Activated CD8-positive, alpha-beta memory T cell treated with anti-CD3 and anti-CD28 coated beads, Interleukin-2, amount 50 U/mL, for 1 hour (primary cell): ENCODE data around the gene ZNRD2.

ENCODE experiments used
- DNase-seq: peaks from one replicate; pipeline ENCODE4 v3.0.0-alpha.2; 2020; ENCODE audit errors: extremely low read depth

The ZNRD2 gene

DNA sequence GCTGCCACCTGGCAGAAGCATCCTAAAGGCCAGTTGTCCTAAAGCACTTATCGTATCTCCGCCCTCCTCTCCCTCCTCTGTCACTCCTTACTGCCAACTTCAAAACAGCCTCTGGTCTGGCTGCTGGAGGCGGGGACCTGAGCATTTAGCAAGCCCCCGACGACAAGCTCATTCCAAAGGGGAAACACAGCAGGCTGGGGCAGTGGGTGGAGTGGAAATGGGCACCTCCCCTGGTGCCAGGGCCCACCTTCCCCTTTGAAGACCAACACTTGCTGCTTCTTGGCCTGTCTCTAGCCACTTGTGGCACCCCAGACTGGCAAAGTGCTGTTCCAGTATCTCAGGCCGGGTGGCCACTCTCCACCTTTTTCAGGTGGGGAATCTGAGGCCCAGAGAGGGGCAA lies 40.1 kb downstream of the ZNRD2 start:
- no peak for DNase-seq

DNA sequence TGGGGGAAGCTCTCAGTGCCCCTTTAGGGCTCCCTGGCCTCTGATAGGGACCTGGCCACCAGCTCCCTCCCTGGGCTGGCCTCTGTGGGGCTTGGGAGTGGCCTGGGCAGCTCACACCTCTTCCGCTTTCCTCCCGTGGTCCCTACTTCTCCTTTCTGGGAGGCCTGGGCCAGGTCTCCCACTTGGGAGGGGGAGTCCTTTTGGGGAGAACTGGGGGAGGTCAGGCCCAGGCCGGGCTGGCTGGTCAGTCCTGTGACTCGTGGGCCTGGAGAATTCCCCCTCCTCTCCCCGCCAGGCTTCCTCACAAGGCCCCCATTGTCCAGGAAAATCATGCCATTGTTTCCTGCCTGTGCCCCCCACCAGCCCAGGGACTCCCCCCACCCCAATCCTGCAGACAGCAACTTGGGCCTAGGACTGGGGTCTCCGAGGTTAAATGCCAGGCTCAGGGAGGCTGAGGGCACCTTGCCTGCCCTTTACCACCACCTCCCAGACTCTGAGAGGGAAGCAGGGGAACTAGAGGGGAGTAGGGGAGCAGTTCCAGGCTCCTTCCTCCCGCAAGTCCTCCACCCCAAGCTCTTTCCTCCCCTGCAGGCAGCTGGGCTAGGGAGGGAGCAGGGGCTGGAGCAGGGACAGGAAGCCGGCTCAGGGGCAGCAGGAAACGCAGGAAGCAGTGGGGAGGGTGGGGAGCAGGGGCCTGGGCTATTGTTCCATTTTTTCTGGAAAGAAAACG lies 40.9 kb downstream of the ZNRD2 start:
- DNase-seq = no peak

DNA sequence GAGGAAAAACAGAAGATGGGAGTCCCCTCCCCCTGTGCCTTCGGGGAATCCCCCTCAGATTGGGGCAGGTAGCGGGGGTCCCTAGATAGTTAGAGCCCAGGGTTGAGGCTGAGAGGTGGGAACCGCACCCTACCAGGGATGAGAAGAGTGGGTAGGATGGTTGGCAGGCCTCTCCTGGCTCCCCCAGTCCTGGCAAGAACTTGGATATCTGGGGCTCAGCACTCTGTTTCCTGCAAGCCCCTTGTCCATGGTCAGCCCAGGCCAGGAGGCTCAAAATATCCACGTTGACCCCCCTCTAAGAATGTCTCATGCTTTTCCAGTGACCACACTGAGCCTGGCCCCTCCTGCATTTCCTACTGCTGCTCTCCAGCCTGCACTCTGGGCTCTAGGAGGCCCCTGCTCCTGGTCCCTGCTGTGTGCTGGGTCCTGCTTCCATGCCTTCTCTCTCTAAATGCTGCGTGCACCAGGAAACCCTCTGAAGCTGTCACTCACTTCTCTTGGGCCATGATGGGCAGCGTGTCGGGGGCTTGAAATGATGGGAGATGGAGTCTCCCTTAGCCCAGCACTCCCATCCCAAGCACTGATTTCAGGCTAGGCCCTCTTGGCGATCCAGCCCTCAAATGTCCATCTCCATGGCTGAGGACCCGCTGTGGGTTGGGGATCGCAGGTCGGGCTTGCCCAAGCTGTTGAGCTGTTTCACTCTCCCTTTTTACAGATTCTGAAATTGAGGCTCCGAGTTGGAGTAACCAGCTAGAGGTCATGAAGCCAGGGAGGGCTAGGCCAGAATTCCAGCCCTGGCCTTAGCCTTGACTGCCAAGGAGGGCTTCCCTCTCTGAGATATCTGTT lies 41.7 kb downstream of the ZNRD2 start:
- DNase-seq = no peak

DNA sequence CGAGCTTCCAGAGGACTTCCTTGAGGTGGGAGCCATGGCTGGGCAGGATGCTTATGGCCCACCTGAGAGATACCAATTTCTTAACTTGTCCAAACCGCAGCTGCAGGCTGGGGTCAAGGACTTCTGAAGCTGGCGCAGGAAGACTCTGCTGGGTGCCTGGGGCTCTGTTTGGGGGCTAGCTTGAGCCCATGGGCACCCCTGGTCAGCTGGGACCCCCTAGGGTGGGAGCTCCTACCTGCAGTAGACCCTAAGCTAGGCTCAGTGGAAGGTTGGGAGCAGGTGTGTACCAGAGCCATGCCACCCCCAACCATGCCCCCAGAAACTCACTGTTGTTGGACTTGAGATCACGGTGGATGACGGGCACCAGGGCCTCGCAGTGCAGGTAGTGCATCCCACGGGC lies 42.4 kb downstream of the ZNRD2 start:
- DNase-seq = no peak

DNA sequence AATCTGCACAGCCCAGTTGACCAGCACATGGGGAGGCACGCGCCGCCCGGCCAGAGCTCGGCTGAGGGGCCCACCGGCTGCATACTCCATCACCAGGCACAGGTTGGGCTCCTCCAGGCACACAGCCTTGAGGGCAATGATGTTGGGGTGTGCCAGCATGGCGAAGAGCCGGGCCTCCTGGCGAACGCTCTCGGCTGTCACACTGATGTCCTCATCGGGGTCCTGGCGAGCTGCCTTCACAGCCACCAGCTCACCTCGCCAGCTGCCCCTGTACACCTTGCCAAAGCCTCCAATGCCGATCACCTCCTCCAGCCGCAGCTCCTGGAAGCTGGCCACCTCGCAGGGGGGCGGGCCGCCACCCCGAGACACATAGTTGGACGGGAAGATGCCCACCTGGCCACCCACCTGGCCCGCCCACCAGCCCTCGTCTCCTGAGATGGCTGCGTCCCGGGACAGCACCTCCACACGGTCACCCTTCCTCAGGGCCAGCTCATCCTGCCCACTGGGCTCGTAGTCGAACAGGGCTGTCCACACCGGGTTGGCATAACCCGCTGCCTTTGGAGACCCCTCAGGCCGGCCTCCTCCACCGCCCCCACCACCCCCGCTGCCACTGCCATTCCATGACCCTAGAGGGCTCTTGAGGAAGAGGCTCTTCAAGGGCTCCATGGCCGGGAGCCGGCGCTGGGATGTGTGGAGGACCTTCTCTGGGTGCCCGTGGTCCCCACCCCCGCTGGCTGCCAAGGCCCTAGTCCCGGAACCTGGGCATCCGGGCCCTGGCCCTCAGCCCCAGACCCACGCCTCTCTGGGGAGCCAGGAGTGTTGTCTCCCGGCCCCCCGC lies 43.0 kb downstream of the ZNRD2 start:
- DNase-seq = no peak

DNA sequence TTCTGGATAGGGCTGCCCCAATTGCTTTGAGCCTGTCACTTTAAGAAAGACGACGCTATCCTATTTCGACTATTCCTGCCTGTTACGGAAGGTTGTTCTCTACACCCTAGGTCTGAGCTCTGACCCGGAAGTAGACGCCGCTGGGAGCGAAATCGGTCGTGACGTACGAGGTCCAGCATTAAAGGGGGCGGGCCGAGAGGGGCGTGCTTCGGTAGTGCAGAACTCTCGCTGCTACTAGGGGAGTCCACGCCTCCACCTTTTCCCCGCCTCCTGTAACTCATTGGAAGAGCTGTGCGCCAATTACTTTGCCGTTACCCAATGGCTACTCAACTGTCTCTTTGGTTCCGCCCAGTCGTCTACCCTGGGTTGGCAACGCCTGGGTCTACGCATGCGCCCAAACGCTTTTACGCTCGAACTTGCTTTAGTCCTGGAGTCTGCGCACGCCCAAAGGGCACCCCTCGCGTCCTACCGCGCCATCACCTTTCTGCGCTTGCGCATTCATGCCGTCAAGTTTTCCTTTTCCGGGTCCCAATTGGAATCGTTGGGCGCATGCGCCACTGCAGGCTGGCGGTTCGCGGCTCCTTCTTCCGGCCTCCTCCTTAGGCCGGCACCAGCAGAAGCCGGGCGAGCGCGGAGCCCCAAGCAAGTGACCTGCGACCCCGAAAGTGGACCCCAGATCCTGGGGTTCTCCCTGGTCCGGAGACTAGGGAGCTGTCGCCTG lies 45.1 kb downstream of the ZNRD2 start, which contains the start of gene PCNX3:
Gene PCNX3, plus strand, starts transcription at position 548 of the 721 bp plus-strand sequence. CDS start 536 bp downstream, outside the sequence.
- DNase-seq = peak; percentile 100

DNA sequence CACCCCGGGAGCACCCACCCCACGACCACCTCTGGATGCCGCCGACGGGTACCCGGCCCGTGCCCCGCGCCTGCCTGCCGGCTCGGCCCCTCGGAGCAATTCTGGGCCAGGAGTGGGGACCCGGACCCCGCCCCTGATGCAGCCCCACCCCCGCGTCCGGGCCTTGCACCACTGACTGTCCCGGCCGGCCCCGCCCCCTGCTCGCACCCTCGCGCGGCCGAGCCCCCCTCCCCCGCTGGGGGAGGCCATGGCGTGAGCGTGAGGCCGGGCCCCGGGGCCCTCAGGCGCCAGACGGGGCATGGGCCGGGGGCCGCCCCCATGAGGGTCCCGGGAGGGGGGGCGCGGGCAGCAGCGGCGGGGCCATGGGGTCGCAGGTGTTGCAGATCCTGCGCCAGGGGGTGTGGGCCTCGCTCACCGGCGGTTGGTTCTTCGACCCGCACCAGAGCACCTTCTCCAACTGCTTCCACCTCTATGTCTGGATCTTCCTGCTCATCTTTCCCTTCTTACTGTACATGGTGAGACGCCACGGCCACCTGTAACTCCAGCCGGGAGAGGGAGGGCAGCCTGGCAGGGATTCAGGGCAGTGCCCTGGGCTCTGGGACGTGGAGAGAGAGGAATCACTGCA lies 45.8 kb downstream of the ZNRD2 start:
- DNase-seq = no peak

DNA sequence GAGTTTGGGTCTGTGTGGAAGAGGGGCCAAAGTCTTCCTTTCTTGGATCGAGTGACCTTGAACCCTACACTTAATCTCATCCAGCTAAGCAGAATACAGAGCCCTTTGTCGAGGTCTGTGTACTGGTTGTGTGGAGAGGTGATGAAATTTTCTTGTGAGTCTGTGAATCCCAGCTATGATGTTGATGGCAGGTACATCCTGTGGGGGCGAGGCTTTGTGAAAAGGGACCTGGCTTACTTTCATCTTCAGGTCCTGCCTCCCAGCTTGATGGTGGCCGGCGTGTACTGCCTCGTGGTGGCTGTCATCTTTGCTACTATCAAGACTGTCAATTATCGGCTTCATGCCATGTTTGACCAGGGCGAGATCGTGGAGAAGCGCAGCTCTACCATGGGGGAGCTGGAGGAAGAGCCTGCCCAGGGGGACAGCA lies 46.3 kb downstream of the ZNRD2 start:
- no peak for DNase-seq

DNA sequence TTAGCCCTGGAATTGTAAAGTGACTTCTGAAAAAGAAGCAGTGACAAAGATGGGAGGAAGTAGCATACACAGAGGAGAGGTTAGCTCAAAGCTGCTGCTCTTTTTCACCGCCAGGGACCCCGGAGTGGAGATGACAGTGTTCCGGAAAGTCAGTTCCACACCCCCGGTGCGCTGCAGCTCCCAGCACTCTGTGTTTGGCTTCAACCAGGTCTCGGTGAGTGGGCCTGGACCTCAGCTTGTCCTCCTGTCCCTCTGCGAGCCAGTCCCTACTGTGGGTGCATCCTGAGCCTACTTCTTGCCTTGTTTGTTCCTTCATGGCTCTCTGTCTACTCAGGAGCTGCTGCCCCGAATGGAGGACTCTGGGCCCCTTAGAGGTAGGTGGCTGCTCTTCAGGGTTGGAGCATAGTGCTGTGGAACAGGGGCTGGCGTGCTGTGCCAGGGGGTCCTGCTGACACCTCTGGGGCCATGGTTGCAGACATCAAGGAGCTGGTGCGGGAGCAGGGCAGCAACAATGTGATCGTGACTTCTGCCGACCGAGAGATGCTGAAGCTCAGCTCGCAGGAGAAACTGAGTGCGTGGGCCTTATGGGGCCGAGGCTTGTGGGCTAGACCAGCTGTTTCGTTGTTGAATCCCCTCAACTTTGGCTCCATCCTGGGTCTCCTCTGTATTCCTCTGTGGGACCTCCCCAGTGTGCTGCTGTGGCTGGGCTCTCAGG lies 47.0 kb downstream of the ZNRD2 start:
- no peak for DNase-seq

DNA sequence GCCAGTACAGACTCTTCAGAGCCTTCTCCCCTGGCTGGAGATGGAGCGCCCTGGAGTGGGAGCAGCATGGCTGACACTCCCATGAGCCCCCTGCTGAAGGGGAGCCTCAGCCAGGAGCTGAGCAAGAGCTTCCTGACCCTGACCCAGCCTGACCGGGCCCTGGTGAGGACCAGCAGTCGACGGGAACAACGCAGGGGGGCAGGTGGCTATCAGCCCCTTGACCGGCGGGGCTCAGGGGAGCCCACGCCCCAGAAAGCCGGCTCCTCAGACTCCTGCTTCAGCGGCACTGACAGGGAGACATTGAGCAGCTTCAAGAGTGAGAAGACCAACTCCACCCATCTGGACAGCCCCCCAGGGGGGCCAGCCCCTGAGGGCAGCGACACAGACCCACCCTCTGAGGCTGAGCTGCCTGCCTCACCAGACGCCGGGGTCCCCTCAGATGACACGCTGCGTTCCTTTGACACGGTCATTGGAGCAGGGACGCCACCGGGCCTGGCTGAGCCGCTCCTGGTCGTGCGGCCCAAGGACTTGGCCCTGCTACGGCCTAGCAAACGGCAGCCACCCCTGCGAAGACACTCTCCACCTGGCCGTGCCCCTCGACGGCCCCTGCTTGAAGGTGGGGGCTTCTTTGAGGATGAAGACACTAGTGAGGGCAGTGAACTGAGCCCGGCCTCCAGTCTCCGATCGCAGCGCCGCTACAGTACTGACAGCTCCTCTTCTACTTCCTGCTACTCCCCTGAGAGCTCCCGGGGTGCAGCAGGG lies 47.9 kb downstream of the ZNRD2 start:
- no peak for DNase-seq

DNA sequence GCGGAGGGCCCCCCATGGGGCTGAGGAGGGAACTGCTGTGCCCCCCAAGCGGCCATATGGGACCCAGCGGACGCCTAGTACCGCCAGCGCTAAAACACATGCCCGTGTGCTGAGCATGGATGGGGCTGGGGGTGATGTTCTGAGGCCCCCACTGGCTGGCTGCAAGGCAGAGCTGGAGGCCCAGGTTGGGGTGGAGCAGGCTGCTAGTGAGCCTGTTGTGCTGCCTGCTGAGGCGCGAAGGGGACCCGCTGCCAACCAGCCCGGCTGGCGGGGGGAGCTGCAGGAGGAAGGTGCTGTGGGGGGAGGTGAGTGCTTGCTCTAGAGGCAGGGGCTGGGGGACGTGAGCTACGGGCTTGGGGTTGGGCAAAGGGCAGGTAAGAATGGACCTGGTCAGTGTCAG lies 48.5 kb downstream of the ZNRD2 start:
- DNase-seq = no peak

DNA sequence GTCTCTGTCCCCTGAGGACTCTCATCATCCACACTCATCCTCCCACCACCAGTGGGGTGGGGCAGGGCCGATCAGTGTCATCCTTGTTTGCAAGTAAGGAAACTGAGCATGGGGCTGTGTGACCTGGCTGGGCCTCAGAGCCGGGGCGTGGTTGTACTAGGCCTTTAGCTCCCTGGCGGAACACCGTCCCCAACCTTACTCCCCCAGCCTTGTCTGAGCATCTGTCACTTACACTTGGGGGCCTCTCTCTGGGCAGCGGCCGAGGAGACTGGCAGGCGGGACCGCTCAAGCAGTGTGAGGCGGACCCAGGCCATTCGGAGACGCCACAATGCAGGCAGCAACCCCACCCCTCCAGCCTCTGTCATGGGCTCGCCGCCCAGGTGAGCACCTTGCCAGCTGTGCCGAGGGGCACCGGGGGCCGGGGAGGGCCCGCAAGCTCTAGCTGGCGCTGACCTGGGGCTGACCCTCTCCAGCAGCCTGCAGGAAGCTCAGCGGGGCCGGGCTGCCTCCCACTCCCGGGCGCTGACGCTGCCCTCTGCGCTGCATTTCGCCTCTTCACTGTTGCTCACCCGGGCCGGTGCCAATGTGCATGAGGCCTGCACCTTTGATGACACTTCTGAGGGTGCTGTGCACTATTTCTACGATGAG lies 49.1 kb downstream of the ZNRD2 start:
- no peak for DNase-seq

DNA sequence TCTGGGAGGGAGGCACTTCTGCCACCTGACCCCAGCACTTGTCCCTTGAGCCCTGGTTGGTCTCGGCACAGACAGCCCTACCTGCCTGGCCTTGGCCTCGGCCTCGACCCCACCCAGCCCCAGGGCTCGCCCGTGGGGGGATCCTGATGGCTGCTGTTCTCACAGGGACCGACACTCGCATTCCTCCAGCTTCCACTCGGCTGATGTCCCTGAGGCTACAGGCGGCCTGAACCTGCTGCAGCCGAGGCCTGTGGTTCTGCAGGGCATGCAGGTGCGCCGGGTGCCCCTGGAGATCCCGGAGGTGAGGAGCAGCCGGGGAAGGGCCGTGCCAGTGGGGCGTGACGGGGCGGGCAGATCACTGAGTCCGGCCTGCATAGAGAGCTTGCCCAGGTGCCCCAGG lies 50.4 kb downstream of the ZNRD2 start:
- no peak for DNase-seq

DNA sequence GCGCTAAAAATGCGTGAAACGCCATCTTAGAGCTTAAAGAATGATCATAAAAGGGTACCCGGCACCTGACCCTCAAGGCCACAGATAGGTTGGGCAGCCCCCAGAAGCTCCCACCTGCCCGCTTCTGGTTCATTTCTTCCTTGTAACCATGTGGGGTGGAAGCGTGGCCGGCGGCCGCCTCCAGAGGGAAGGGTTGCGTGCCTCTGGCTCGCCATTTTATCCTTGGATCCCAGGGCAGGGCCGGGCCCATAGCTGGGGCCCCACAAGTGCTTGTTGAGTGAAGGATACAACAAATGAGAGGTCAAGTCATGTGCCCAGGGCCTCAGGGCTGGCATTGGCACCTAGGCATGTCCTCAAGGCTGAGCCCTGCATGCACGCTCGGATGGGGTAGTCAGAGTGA lies 51.2 kb downstream of the ZNRD2 start:
- no peak for DNase-seq
